ENCODE measurements around the gene CDK19. TPM values are rescaled to one million over a fixed set of nuclear protein-coding genes. Genes with fewer than 3 reads are reported as not detected.

The CDK19 gene
- total RNA-seq, 1 donor from 2014 or later = 19.0 TPM

GRCh38 chr6:110561696-110562095 is 253.6 kb downstream of the CDK19 start:
- H3K27me3 Mint-ChIP-seq (ENCODE audit: unreplicated experiment) = peaks cover 6% of the 10 kb centered on the region
- H3K9me3 Mint-ChIP-seq (ENCODE audit: unreplicated experiment) = no peaks in the 10 kb centered on the region
- H3K36me3 Mint-ChIP-seq (ENCODE audit: low read depth, unreplicated experiment) = peaks cover 6% of the 10 kb centered on the region
- no peak overlapping the region for H3K27ac Mint-ChIP-seq (ENCODE audit: unreplicated experiment)
- no peak overlapping the region for H3K4me3 Mint-ChIP-seq (ENCODE audit: unreplicated experiment)
- DNase-seq (ENCODE audit: low spot score) = no peak
- H3K4me1 Mint-ChIP-seq (ENCODE audit: unreplicated experiment) = peaks cover 17% of the 10 kb centered on the region
- no peak for TF ChIP-seq CTCF (IDR thresholded peaks at IDR 0.05; ENCODE audit: unreplicated experiment)

- peaks cover 6% of the 10 kb centered on the region for H3K27me3 Mint-ChIP-seq (ENCODE audit: unreplicated experiment)
- H3K36me3 Mint-ChIP-seq (ENCODE audit: low read depth, unreplicated experiment) = peaks cover 6% of the 10 kb centered on the region
Measured at GRCh38 chr6:110561008-110561396, 254.3 kb downstream of the CDK19 start.

GRCh38 chr6:110560239-110561007 is 254.8 kb downstream of the CDK19 start:
- peaks cover 12% of the 10 kb centered on the region for H3K4me1 Mint-ChIP-seq (ENCODE audit: unreplicated experiment)
- H3K27ac Mint-ChIP-seq (ENCODE audit: unreplicated experiment) = no peak overlapping the region
- TF ChIP-seq CTCF (IDR thresholded peaks at IDR 0.05; ENCODE audit: unreplicated experiment) = no peak
- no peak for DNase-seq (ENCODE audit: low spot score)
- H3K36me3 Mint-ChIP-seq (ENCODE audit: low read depth, unreplicated experiment) = peaks cover 6% of the 10 kb centered on the region
- peaks cover 6% of the 10 kb centered on the region for H3K27me3 Mint-ChIP-seq (ENCODE audit: unreplicated experiment)
- no peaks in the 10 kb centered on the region for H3K9me3 Mint-ChIP-seq (ENCODE audit: unreplicated experiment)
- no peak overlapping the region for H3K4me3 Mint-ChIP-seq (ENCODE audit: unreplicated experiment)

More at GRCh38 chr6:110561008-110561396, 254.3 kb downstream of the CDK19 start:
- DNase-seq (ENCODE audit: low spot score) = no peak
- peaks cover 12% of the 10 kb centered on the region for H3K4me1 Mint-ChIP-seq (ENCODE audit: unreplicated experiment)
- TF ChIP-seq CTCF (IDR thresholded peaks at IDR 0.05; ENCODE audit: unreplicated experiment) = no peak
- no peak overlapping the region for H3K27ac Mint-ChIP-seq (ENCODE audit: unreplicated experiment)
- no peak overlapping the region for H3K4me3 Mint-ChIP-seq (ENCODE audit: unreplicated experiment)
- no peaks in the 10 kb centered on the region for H3K9me3 Mint-ChIP-seq (ENCODE audit: unreplicated experiment)

Other genes starting within 250 kb of the CDK19 start
- 50.5 TPM for gene AMD1, start 59.3 kb upstream of the CDK19 start, total RNA-seq (ENCODE audit: unreplicated experiment)
- gene GTF3C6, start 143.2 kb upstream of the CDK19 start, total RNA-seq (ENCODE audit: unreplicated experiment) = 75.3 TPM
- gene RPF2, start 166.6 kb upstream of the CDK19 start, total RNA-seq (ENCODE audit: unreplicated experiment) = 9.4 TPM

Measured in endothelial cell (in vitro differentiated cells).